Coronary artery (tissue), 2 donors: ENCODE data around the gene FUZ.

ENCODE experiments used
- DNase-seq: peaks from one replicate; pipeline ENCODE4 v3.0.0-alpha.2; 2017; ENCODE audit warnings: low spot score
- H3K27ac ChIP-seq, 2 donors: fragments of 200-600 bp; sonication (generic); one replicate each; pipeline ENCODE4 v1.5.1; 2016 to 2019
- H3K4me3 ChIP-seq: fragments of 200-600 bp; sonication (generic); 2 replicates; pipeline ENCODE4 v1.5.1; 2016; ENCODE audit warnings: mild to moderate bottlenecking, moderate library complexity
- CTCF ChIP-seq: fragments of 200-600 bp; sonication (generic); IDR thresholded peaks from one replicate; pipeline ENCODE4 v1.5.1; 2019; ENCODE audit warnings: antibody characterized with exemption

The FUZ gene

GRCh38 chr19:49859682-49860335 lies 46.7 kb upstream of the FUZ start:
- TF ChIP-seq CTCF = no peak
- Histone ChIP-seq H3K4me3 (no peak overlapping the region), H3K27ac (peak overlapping the region in 1 of 2 donors; percentile 28)
- no peak for DNase-seq

DNA sequence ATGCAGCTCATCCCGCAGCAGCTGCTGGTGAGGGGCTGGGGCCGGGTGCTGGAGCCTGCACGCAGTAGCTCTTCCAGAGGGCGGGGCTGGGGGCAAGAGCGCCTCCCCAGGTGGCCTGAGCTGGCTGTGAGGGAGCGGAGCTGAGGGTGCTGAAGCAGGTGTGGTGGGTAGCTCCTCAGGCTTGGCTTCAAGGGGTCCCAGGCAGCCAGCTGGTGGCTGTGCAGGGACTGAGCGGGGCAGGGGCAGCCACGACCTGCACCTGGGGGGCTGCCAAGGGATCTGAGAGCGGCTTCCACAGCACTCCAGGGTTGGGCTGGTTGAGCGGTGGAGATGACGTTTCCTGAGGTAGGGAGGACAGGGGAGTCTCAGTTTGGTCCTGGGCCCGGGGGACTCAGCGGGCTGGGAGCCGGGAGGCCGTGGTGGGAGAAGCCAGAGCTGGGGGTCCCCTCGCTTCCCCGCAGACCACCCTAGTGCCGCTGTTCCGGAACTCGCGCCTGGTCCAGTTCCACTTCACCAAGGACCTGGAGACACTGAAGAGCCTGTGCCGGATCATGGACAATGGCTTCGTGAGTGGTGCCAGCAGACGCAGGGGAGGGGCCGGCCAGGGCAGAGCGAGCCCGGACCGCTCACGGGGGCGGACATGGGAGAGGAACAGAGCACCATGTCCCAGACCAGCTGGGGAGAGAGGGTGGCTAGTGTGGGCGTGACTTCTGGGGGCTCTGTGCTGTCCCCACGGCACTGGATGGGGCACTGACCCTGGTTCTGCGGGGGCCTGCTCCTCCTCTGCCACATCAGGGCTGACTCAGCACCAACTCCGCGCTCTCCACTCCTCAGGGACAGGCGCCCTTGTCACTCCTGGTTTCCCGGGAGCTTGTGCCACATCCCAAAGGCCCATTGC lies 45.2 kb upstream of the FUZ start:
- peak overlapping the region in 1 of 2 donors; percentile 15 for H3K27ac ChIP-seq
- H3K4me3 ChIP-seq = no peak overlapping the region
- TF ChIP-seq CTCF = no peak
- no peak for DNase-seq

DNA sequence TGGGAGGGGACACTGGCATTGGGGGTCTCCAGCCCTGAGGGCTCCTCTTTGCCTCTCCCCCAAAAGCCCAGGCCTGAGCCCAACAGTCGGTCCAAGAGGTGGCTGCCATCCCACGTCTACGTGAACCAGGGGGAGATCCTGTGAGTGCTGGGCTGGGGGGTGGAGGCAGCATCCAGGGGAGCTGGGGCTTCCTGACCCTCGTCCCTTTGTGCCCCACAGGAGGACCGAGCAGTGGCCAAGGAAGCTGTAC lies 44.7 kb upstream of the FUZ start:
- Histone ChIP-seq H3K4me3 (no peak overlapping the region), H3K27ac (peak overlapping the region in 1 of 2 donors; percentile 15)
- TF ChIP-seq CTCF = no peak
- no peak for DNase-seq

- Histone ChIP-seq H3K4me3 (no peak overlapping the region), H3K27ac (peak overlapping the region in 1 of 2 donors; percentile 15)
- TF ChIP-seq CTCF = no peak
- DNase-seq = no peak
Observed at GRCh38 chr19:49857061-49857837, 44.2 kb upstream of the FUZ start.

- Histone ChIP-seq H3K27ac (no peak overlapping the region), H3K4me3 (no peak overlapping the region)
- no peak for DNase-seq
- TF ChIP-seq CTCF = no peak
Observed at GRCh38 chr19:49856574-49857021, 43.5 kb upstream of the FUZ start.

- DNase-seq = no peak
- Histone ChIP-seq H3K4me3 (no peak overlapping the region), H3K27ac (no peak overlapping the region)
- TF ChIP-seq CTCF = no peak
Observed at GRCh38 chr19:49855676-49856573, 42.8 kb upstream of the FUZ start.
